Colonic mucosa (tissue), 4 donors: ENCODE results near the gene LINS1. TPM values are rescaled to one million over a fixed set of nuclear protein-coding genes. Genes with fewer than 3 reads are reported as not detected.

Experiments used
- DNase-seq: peaks from one replicate; pipeline ENCODE4 v3.0.0-alpha.2; 2020
- H3K27ac ChIP-seq: fragments of 200-600 bp; one replicate; pipeline ENCODE4 v1.8.0; 2021
- H3K27me3 ChIP-seq: fragments of 200-600 bp; one replicate; pipeline ENCODE4 v1.8.0; 2021
- H3K36me3 ChIP-seq: fragments of 200-600 bp; one replicate; pipeline ENCODE4 v1.8.0; 2021
- H3K4me1 ChIP-seq: fragments of 200-600 bp; one replicate; pipeline ENCODE4 v1.8.0; 2021; ENCODE audit warnings: mild to moderate bottlenecking
- H3K4me3 ChIP-seq: fragments of 200-600 bp; one replicate; pipeline ENCODE4 v1.8.0; 2021
- H3K9ac ChIP-seq, 2 donors: one replicate each; pipeline ENCODE4 v1.7.0; 2013; ENCODE audit warnings: control low read depth in 2 of 2, low read depth in 2 of 2, low read length in 2 of 2
- H3K9me3 ChIP-seq: fragments of 200-600 bp; one replicate; pipeline ENCODE4 v1.8.0; 2021
- CTCF ChIP-seq: fragments of 200-600 bp; IDR thresholded peaks from one replicate; pipeline ENCODE4 v1.8.0; 2022; ENCODE audit warnings: antibody characterized with exemption, mild to moderate bottlenecking
- intact Hi-C: fragments of 100-400 bp; cut with DNase I; formaldehyde crosslinking; loops from one replicate; pipeline ENCODE4 v1.14.1; 2022
- total RNA-seq, 2 donors: library from RNA; stranded (reverse); fragmentation: NEBNext Ultra II Directional in 1 of 2; extraction: Animal tissue kit (Norgen Biotek cat#: 25700) in 1 of 2; gene quantifications; one replicate each; pipeline ENCODE4 v1.2.1, GENCODE V29; 2021
- donor health status: healthy.
- donor health status: DM: no; HTN: no; CAD: no.
- donor health status: DM: no; HTN: no; CAD: no.

Gene LINS1
- total RNA-seq, 2 donors from 2014 or later, result 12.6 to 14.4 TPM

GRCh38 chr15:100544946-100545345 is 57.0 kb downstream of the LINS1 start:
- intact Hi-C loops, result no loop called here
- H3K9me3 ChIP-seq, result no peaks in the 10 kb centered on the region
- TF ChIP-seq CTCF, result no peak
- H3K9ac ChIP-seq, result no peak overlapping the region
- no peak overlapping the region for H3K4me3 ChIP-seq
- H3K36me3 ChIP-seq, result no peaks in the 10 kb centered on the region
- H3K27ac ChIP-seq, result no peak overlapping the region
- no peaks in the 10 kb centered on the region for H3K4me1 ChIP-seq
- no peak for DNase-seq
- H3K27me3 ChIP-seq, result no peaks in the 10 kb centered on the region

- Histone ChIP-seq H3K4me1 (no peaks in the 10 kb centered on the region), H3K27me3 (no peaks in the 10 kb centered on the region), H3K36me3 (no peaks in the 10 kb centered on the region), H3K9me3 (no peaks in the 10 kb centered on the region), H3K27ac (no peak overlapping the region), H3K4me3 (no peak overlapping the region), H3K9ac (no peak overlapping the region)
- TF ChIP-seq CTCF, result no peak
- no peak for DNase-seq
- intact Hi-C loops, result no loop called here
These were observed 57.6 kb downstream of the LINS1 start for GRCh38 chr15:100544338-100544841.

DNA sequence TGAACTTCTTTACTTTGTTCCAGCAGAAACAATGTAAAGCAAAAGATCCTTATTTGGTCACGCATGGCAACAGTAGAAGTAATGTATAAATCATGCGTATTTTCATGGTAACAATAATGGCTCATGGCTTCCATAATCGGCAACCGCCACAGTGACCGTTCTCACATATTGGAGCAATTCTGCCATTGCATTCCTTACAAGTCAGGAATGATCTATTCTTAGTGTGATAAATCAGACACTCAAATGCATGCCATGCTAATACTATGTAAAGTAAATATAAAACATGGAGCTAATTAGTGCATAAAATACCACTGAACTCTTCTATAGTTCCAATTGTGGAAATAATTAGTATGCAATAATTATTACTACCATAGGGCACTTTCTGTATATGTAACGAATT is 59.7 kb downstream of the LINS1 start:
- H3K9me3 ChIP-seq, result no peaks in the 10 kb centered on the region
- H3K27me3 ChIP-seq, result no peaks in the 10 kb centered on the region
- intact Hi-C loops, result no loop called here
- H3K36me3 ChIP-seq, result no peaks in the 10 kb centered on the region
- no peak overlapping the region for H3K27ac ChIP-seq
- no peak overlapping the region for H3K9ac ChIP-seq
- no peak for DNase-seq
- no peak overlapping the region for H3K4me3 ChIP-seq
- no peak for TF ChIP-seq CTCF
- H3K4me1 ChIP-seq, result no peaks in the 10 kb centered on the region

DNA sequence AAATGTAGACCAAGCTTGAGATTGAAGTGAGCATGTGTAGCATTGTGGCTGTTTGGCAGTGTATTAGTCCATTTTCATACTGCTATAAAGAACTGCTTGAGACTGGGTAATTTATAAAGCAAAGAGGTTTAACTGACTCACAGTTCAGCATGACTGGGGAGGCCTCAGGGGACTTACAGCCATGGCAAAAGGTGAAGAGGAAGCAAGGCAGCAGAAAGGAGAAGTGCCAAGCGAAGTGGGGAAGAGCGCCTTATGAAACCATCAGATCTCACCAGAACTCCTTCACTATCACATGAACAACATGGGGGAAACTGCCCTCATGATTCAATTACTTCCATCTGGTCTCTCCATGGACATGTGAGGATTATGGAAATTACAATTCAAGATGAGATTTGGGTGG is 64.7 kb downstream of the LINS1 start:
- H3K36me3 ChIP-seq, result no peaks in the 10 kb centered on the region
- H3K27ac ChIP-seq, result no peak overlapping the region
- intact Hi-C loops, result no loop called here
- no peaks in the 10 kb centered on the region for H3K4me1 ChIP-seq
- no peak overlapping the region for H3K9ac ChIP-seq
- no peaks in the 10 kb centered on the region for H3K9me3 ChIP-seq
- H3K27me3 ChIP-seq, result no peaks in the 10 kb centered on the region
- no peak for TF ChIP-seq CTCF
- DNase-seq, result no peak
- no peak overlapping the region for H3K4me3 ChIP-seq

- DNase-seq, result no peak
- H3K27ac ChIP-seq, result no peak overlapping the region
- H3K4me3 ChIP-seq, result no peak overlapping the region
- no peak overlapping the region for H3K9ac ChIP-seq
- no peak for TF ChIP-seq CTCF
- no peaks in the 10 kb centered on the region for H3K9me3 ChIP-seq
- intact Hi-C loops, result no loop called here
- no peaks in the 10 kb centered on the region for H3K4me1 ChIP-seq
- no peaks in the 10 kb centered on the region for H3K27me3 ChIP-seq
- no peaks in the 10 kb centered on the region for H3K36me3 ChIP-seq
These were observed 65.3 kb downstream of the LINS1 start for GRCh38 chr15:100536733-100537132.

GRCh38 chr15:100533886-100534285 is 68.1 kb downstream of the LINS1 start:
- Histone ChIP-seq H3K36me3 (no peaks in the 10 kb centered on the region), H3K9me3 (no peaks in the 10 kb centered on the region), H3K27ac (no peak overlapping the region), H3K9ac (no peak overlapping the region), H3K4me3 (no peak overlapping the region), H3K4me1 (no peaks in the 10 kb centered on the region), H3K27me3 (no peaks in the 10 kb centered on the region)
- DNase-seq, result no peak
- no peak for TF ChIP-seq CTCF
- intact Hi-C loops, result no loop called here
